A673 (cell line): ENCODE results near the gene BEAN1. TPM values are rescaled to one million over a fixed set of nuclear protein-coding genes. Genes with fewer than 3 reads are reported as not detected.

Source experiments
- BruUV-seq: library from RNA; stranded (reverse); fragments of 400-500 nt; replicated peaks from 2 replicates; lab custom pipeline; 2021; lab: Mats Ljungman, UMichigan
- CTCF ChIA-PET: fragments of 300-600 bp; sonication (Branson Sonifier 250); formaldehyde crosslinking; loops from one replicate; lab custom pipeline; 2022; ENCODE audit warnings: antibody characterized with exemption; lab: Charles Lee
- POLR2A ChIA-PET: fragments of 300-600 bp; sonication (Branson Sonifier 250); formaldehyde crosslinking; loops from one replicate; lab custom pipeline; 2022; ENCODE audit warnings: antibody characterized with exemption; ENCODE audit not compliant: low non-redundant PET; lab: Charles Lee
- DNase-seq: peaks from one replicate; pipeline ENCODE4 v3.0.0-alpha.2; 2015; ENCODE audit warnings: low spot score
- H3K27ac ChIP-seq: fragments of 200-600 bp; sonication (generic); 2 replicates; pipeline ENCODE4 v1.5.1; 2016; ENCODE audit warnings: mixed run types, low read depth, mild to moderate bottlenecking, mixed read lengths, antibody characterized with exemption, low read length; ENCODE audit not compliant: poor library complexity, severe bottlenecking
- H3K27me3 ChIP-seq: fragments of 200-600 bp; sonication (generic); replicated peaks from 2 replicates; pipeline ENCODE4 v1.6.1; 2017; ENCODE audit warnings: mixed run types, low read depth, mild to moderate bottlenecking, mixed read lengths, antibody characterized with exemption, low read length; ENCODE audit not compliant: insufficient read depth, poor library complexity
- H3K36me3 ChIP-seq: fragments of 200-600 bp; sonication (generic); 2 replicates; pipeline ENCODE4 v1.6.1; 2016; ENCODE audit warnings: mixed run types, mild to moderate bottlenecking, mixed read lengths, antibody characterized with exemption, low read length; ENCODE audit not compliant: insufficient read depth, poor library complexity, severe bottlenecking
- H3K4me1 ChIP-seq: fragments of 200-600 bp; sonication (generic); 2 replicates; pipeline ENCODE4 v1.6.1; 2017; ENCODE audit warnings: mixed run types, mild to moderate bottlenecking, mixed read lengths, antibody characterized with exemption, low read length; ENCODE audit not compliant: insufficient read depth, poor library complexity, severe bottlenecking
- H3K4me3 ChIP-seq: fragments of 200-600 bp; sonication (generic); 2 replicates; pipeline ENCODE4 v1.5.1; 2016; ENCODE audit warnings: low read depth, mixed run types, mild to moderate bottlenecking, mixed read lengths, low read length; ENCODE audit not compliant: poor library complexity, severe bottlenecking
- H3K9me3 ChIP-seq: fragments of 200-600 bp; sonication (generic); 2 replicates; pipeline ENCODE4 v1.6.1; 2016; ENCODE audit warnings: mixed run types, low read depth, mild to moderate bottlenecking, mixed read lengths, antibody characterized with exemption, low read length; ENCODE audit not compliant: poor library complexity, severe bottlenecking
- EZH2 ChIP-seq: fragments of 200-600 bp; sonication (generic); IDR thresholded peaks from 2 replicates; pipeline ENCODE4 v1.6.1; 2017; ENCODE audit warnings: borderline replicate concordance, low read depth, mild to moderate bottlenecking, mixed read lengths, antibody characterized with exemption, low read length; ENCODE audit not compliant: poor library complexity, severe bottlenecking
- intact Hi-C: fragments of 100-400 bp; cut with micrococcal nuclease; formaldehyde crosslinking; loops from one replicate; pipeline ENCODE4 v1.10.0; 2022; ENCODE audit not compliant: unreplicated experiment
- total RNA-seq: library from RNA; stranded (reverse); gene quantifications from 2 replicates; pipeline ENCODE4 v1.2.3, GENCODE V29; 2021
- TF ChIP-seq, protein P1 (sequence below): fragments of 300-800, 200-600 bp; sonication (generic); conservative IDR thresholded peaks from 2 replicates; pipeline ENCODE4 v1.5.1; 2017; ENCODE audit warnings: low read depth, mild to moderate bottlenecking, antibody characterized with exemption, low read length, moderate library complexity, mixed read lengths

The BEAN1 gene
- total RNA-seq, 1 experiment from 2014 or later, result not detected

DNA sequence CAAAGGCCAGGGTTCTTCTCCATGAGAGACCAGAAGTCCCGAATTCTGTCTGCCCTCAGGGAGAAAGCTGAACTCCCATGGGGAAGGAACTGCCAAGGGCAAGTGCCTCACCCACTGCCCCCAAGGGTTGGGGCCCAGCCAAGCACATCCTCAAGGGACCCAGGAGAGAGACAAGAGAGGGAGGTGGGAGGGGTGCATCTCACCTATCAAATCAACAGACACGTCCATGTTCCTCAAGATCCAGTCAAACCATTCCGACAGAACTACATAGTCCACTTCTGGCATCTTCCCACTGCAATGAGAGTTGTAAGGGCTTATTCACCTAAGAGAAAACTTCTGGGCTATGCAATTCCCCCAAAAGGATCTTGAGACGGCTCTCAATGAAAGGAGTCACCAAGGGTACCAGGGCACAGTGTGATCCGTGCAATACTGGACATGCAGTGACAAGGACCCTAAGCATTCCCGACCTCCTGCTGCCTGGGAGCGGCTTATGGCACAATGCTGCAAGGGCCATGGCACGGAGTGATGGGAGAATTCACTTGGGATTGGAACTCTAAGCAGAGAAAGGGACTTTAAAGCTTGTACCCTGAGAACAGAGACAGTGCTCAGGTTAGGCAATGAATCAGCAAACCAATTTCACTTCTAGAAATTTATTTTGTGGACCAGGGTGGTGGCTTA is 90.6 kb downstream of the BEAN1 start:
- Histone ChIP-seq H3K9me3 (no peaks in the 10 kb centered on the region), H3K27ac (no peak overlapping the region), H3K4me3 (no peak overlapping the region), H3K36me3 (no peaks in the 10 kb centered on the region), H3K27me3 (no peaks in the 10 kb centered on the region), H3K4me1 (peaks cover 11% of the 10 kb centered on the region)
- no peak for DNase-seq
- TF ChIP-seq, protein P1, sequence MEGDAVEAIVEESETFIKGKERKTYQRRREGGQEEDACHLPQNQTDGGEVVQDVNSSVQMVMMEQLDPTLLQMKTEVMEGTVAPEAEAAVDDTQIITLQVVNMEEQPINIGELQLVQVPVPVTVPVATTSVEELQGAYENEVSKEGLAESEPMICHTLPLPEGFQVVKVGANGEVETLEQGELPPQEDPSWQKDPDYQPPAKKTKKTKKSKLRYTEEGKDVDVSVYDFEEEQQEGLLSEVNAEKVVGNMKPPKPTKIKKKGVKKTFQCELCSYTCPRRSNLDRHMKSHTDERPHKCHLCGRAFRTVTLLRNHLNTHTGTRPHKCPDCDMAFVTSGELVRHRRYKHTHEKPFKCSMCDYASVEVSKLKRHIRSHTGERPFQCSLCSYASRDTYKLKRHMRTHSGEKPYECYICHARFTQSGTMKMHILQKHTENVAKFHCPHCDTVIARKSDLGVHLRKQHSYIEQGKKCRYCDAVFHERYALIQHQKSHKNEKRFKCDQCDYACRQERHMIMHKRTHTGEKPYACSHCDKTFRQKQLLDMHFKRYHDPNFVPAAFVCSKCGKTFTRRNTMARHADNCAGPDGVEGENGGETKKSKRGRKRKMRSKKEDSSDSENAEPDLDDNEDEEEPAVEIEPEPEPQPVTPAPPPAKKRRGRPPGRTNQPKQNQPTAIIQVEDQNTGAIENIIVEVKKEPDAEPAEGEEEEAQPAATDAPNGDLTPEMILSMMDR, result no peak
- no peak for TF ChIP-seq EZH2
- ChIA-PET POLR2A (no interaction called here), CTCF (no interaction called here)
- BruUV-seq, result no TSS peak
- intact Hi-C loops, result no loop called here

- peaks cover 11% of the 10 kb centered on the region for H3K4me1 ChIP-seq
- intact Hi-C loops, result no loop called here
- no peak overlapping the region for H3K4me3 ChIP-seq
- H3K27me3 ChIP-seq, result no peaks in the 10 kb centered on the region
- DNase-seq, result no peak
- POLR2A ChIA-PET, result no interaction called here
- no peak for TF ChIP-seq EZH2
- TF ChIP-seq, protein P1, result no peak
- no TSS peak for BruUV-seq
- CTCF ChIA-PET, result no interaction called here
- no peaks in the 10 kb centered on the region for H3K9me3 ChIP-seq
- no peaks in the 10 kb centered on the region for H3K36me3 ChIP-seq
- H3K27ac ChIP-seq, result no peak overlapping the region
Observed at GRCh38 chr16:66519482-66520373, 92.6 kb downstream of the BEAN1 start.

DNA sequence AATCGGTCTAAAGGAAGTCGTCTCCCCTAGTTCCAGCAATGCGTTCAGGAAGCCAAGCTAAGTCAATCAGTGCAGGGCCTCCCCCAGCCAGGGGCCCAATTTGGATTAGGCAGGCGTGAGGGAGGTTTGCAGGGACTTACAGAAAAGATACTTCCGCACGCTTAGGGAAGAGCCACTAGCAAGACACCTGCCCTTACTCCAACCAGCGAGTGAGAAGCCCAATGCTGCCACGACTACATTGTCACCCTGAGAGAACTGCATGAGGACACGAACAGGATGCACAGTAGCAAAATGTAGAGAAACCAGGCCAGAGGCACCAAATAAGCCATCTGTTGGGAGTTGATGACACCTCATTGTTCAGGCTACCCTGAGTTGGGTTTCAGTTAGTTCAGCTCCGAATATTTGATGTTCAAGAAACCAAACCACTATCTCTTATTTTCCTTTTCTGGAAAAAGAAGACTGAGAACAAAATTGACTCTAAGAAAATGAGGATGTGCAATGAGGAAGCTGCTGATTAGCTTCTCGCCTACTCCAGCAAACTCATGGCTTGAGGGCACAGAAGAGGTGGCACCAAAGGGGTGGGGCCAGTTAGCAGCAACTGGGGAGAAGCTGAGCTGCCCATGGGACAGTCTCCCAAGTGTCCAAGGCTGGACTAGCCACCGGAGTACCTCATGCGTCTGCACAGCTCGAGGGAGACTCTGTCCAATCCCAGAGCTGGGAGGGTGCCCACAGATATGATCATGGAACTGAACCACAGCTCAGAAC is 93.5 kb downstream of the BEAN1 start:
- no TSS peak for BruUV-seq
- DNase-seq, result no peak
- no peak overlapping the region for H3K27ac ChIP-seq
- H3K4me3 ChIP-seq, result no peak overlapping the region
- intact Hi-C loops, result no loop called here
- H3K4me1 ChIP-seq, result peaks cover 11% of the 10 kb centered on the region
- no peaks in the 10 kb centered on the region for H3K9me3 ChIP-seq
- ChIA-PET CTCF (no interaction called here), POLR2A (no interaction called here)
- H3K27me3 ChIP-seq, result no peaks in the 10 kb centered on the region
- H3K36me3 ChIP-seq, result no peaks in the 10 kb centered on the region
- no peak for TF ChIP-seq EZH2
- TF ChIP-seq, protein P1, result no peak
